ENCODE data around the gene CDC42BPA. TPM values are rescaled to one million over a fixed set of nuclear protein-coding genes. Genes with fewer than 3 reads are reported as not detected.

CDC42BPA gene
- polyA plus RNA-seq, 1 donor (not counting 4 experiments of a cell fraction or from before 2014, with no cell fraction given), result 9.2 TPM

- Histone ChIP-seq H3K4me1 (ENCODE audit: control insufficient read depth, extremely low read depth, insufficient read depth, low read length) (no peaks in the 10 kb centered on the region), H4K20me1 (ENCODE audit: control insufficient read depth, extremely low read depth, insufficient read depth, low read length) (no peaks in the 10 kb centered on the region), H3K27ac (ENCODE audit: control insufficient read depth, insufficient read depth, low read length) (no peak overlapping the region), H3K27me3 (ENCODE audit: control insufficient read depth, extremely low read depth, insufficient read depth, low read length) (no peaks in the 10 kb centered on the region), H3K4me3 (ENCODE audit: control insufficient read depth in 2 of 3, extremely low read depth in 1 of 3, insufficient read depth in 2 of 3, low read depth in 1 of 3, low read length in 3 of 3) (no peak overlapping the region), H3K9me1 (ENCODE audit: control insufficient read depth, extremely low read depth, insufficient read depth, low read length) (no peaks in the 10 kb centered on the region), H2AFZ (ENCODE audit: control insufficient read depth, low read length) (no peak overlapping the region), H3K4me2 (ENCODE audit: control insufficient read depth, extremely low read depth, insufficient read depth, low read depth, low read length) (no peak overlapping the region), H3K9me3 (ENCODE audit: control insufficient read depth, low read depth, low read length) (no peaks in the 10 kb centered on the region), H3K9ac (ENCODE audit: control insufficient read depth, extremely low read depth, insufficient read depth, low read length) (no peak overlapping the region), H3K79me2 (ENCODE audit: control insufficient read depth, insufficient read depth, low read length) (no peaks in the 10 kb centered on the region), H3K36me3 (ENCODE audit: control insufficient read depth in 2 of 2, extremely low read depth in 1 of 2, insufficient read depth in 2 of 2, low read length in 2 of 2) (peaks cover 0 to 4% of the 10 kb centered on the region in 2 experiments)
- no peak for FAIRE-seq
- DNase-seq (ENCODE audit: low read depth, low spot score), result no peak
- TF ChIP-seq, protein P1, sequence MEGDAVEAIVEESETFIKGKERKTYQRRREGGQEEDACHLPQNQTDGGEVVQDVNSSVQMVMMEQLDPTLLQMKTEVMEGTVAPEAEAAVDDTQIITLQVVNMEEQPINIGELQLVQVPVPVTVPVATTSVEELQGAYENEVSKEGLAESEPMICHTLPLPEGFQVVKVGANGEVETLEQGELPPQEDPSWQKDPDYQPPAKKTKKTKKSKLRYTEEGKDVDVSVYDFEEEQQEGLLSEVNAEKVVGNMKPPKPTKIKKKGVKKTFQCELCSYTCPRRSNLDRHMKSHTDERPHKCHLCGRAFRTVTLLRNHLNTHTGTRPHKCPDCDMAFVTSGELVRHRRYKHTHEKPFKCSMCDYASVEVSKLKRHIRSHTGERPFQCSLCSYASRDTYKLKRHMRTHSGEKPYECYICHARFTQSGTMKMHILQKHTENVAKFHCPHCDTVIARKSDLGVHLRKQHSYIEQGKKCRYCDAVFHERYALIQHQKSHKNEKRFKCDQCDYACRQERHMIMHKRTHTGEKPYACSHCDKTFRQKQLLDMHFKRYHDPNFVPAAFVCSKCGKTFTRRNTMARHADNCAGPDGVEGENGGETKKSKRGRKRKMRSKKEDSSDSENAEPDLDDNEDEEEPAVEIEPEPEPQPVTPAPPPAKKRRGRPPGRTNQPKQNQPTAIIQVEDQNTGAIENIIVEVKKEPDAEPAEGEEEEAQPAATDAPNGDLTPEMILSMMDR (optimal IDR thresholded peaks at IDR 0.05 in 1 of 3, IDR thresholded peaks at IDR 0.05 in 1 of 3, conservative IDR thresholded peaks at IDR 0.05 in 1 of 3; ENCODE audit: extremely low read depth in 1 of 3, insufficient read depth in 2 of 3, low read length in 3 of 3), result no peak
- no peak for TF ChIP-seq EZH2 (IDR thresholded peaks at IDR 0.05; ENCODE audit: low read length)
- dilution Hi-C loops (cut with MboI; ENCODE audit: extremely low pct_ligation_motif_present, low sequenced_read_pairs), result no loop called here
Observed at GRCh38 chr1:226987179-226987536, 331.1 kb downstream of the CDC42BPA start.

DNA sequence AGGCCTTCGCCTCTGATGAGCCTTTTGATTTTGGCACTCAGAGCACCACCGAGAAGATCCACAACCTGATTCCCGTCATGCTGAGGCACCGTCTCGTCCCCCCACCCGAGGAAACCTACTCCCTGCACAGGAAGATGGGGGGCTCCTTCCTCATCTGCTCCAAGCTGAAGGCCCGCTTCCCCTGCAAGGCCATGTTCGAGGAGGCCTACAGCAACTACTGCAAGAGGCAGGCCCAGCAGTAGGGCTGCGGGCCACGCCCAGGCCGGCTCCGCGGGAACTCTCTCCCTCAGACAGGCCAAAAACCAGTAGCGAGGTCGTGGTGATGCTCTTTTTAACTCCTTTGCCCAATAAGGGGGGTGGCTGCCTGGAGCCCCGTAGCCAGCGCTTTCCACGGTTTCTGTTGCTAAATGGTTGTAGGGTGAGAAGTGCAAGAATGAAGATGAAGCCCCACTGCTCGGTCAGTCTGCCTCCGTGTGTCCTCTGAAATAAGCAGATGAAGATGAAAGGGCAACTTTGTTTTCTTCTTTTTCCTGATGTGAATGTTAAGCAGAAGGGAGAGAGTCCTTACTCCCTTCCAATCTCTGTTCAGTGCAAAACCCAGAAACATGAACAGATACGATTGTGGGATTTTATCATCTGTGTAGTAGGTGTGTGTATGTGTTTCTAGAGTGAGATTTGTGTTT lies 331.7 kb downstream of the CDC42BPA start:
- dilution Hi-C loops (cut with MboI; ENCODE audit: extremely low pct_ligation_motif_present, low sequenced_read_pairs), result no loop called here
- no peaks in the 10 kb centered on the region for H3K9me1 ChIP-seq (ENCODE audit: control insufficient read depth, extremely low read depth, insufficient read depth, low read length)
- FAIRE-seq (no peak), DNase-seq (ENCODE audit: low read depth, low spot score) (no peak)
- H3K4me1 ChIP-seq (ENCODE audit: control insufficient read depth, extremely low read depth, insufficient read depth, low read length), result no peaks in the 10 kb centered on the region
- no peak for TF ChIP-seq EZH2 (IDR thresholded peaks at IDR 0.05; ENCODE audit: low read length)
- TF ChIP-seq, protein P1 (optimal IDR thresholded peaks at IDR 0.05 in 1 of 3, IDR thresholded peaks at IDR 0.05 in 1 of 3, conservative IDR thresholded peaks at IDR 0.05 in 1 of 3; ENCODE audit: extremely low read depth in 1 of 3, insufficient read depth in 2 of 3, low read length in 3 of 3), result no peak
- H3K27ac ChIP-seq (ENCODE audit: control insufficient read depth, insufficient read depth, low read length), result no peak overlapping the region
- no peaks in the 10 kb centered on the region for H3K79me2 ChIP-seq (ENCODE audit: control insufficient read depth, insufficient read depth, low read length)
- H3K9ac ChIP-seq (ENCODE audit: control insufficient read depth, extremely low read depth, insufficient read depth, low read length), result no peak overlapping the region
- no peak overlapping the region for H3K4me2 ChIP-seq (ENCODE audit: control insufficient read depth, extremely low read depth, insufficient read depth, low read depth, low read length)
- no peaks in the 10 kb centered on the region for H3K27me3 ChIP-seq (ENCODE audit: control insufficient read depth, extremely low read depth, insufficient read depth, low read length)
- H4K20me1 ChIP-seq (ENCODE audit: control insufficient read depth, extremely low read depth, insufficient read depth, low read length), result no peaks in the 10 kb centered on the region
- no peak overlapping the region for H2AFZ ChIP-seq (ENCODE audit: control insufficient read depth, low read length)
- no peak overlapping the region for H3K4me3 ChIP-seq (ENCODE audit: control insufficient read depth in 2 of 3, extremely low read depth in 1 of 3, insufficient read depth in 2 of 3, low read depth in 1 of 3, low read length in 3 of 3)
- H3K36me3 ChIP-seq (ENCODE audit: control insufficient read depth in 2 of 2, extremely low read depth in 1 of 2, insufficient read depth in 2 of 2, low read length in 2 of 2), result peaks cover 0 to 4% of the 10 kb centered on the region in 2 experiments
- H3K9me3 ChIP-seq (ENCODE audit: control insufficient read depth, low read depth, low read length), result no peaks in the 10 kb centered on the region
